HG03565 (cell line): ENCODE results near the gene WWOX.

ENCODE experiments used
- ATAC-seq: cut with Tn5 transposase; IDR thresholded peaks from one replicate; pipeline ENCODE4 v1.9.1; 2021; ENCODE audit warnings: mild to moderate bottlenecking, moderate library complexity; ENCODE audit not compliant: unreplicated experiment

WWOX gene

GRCh38 chr16:78852081-78852635 lies 752.7 kb downstream of the WWOX start:
- no peak for ATAC-seq

GRCh38 chr16:78862022-78862421 lies 762.6 kb downstream of the WWOX start:
- ATAC-seq = no peak

- no peak for ATAC-seq
Measured at GRCh38 chr16:78866521-78866920, 767.1 kb downstream of the WWOX start.

GRCh38 chr16:78869492-78869891 lies 770.0 kb downstream of the WWOX start:
- no peak for ATAC-seq

DNA sequence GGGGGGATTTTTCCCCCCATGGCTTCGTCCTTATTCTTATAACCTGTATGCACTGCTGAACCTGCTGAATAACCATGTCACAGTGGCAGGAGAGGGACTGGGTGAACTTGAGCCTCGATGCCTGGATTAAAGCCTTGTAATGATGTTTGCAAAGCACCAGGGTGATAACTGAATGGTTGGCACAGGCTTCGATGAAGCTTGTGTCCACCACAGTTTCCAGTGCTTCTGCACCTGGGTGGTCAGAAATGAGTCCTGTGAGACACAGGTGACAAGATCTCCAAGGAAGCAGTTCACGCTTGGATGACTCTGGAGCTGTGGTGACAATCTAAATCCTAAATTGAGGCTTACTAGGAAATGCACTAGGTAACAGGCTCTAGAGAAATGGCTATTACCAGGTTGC lies 771.8 kb downstream of the WWOX start:
- no peak for ATAC-seq

DNA sequence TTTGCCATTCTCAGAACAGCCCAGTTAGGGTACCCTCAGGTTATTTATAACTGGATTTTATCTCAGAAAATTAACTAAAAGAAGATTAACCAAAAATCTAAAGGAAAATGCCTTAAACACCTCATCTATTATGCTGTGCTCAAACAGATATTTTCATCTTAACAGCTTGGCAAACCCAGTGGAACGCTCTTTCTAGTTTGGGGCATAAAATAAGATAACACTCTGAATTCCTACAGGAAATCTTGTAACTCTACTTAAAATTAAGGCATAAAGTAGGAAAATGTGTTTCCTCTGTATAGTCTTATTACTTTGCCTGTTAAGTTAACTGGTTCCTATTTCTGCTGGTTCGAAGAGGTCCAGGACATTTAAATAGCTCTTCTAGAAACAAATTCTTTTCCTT lies 777.2 kb downstream of the WWOX start:
- ATAC-seq = no peak

GRCh38 chr16:78877114-78877655 lies 777.7 kb downstream of the WWOX start:
- ATAC-seq = no peak

- no peak for ATAC-seq
Measured at GRCh38 chr16:78878570-78878969, 779.1 kb downstream of the WWOX start.

GRCh38 chr16:78879011-78879410 lies 779.6 kb downstream of the WWOX start:
- no peak for ATAC-seq

DNA sequence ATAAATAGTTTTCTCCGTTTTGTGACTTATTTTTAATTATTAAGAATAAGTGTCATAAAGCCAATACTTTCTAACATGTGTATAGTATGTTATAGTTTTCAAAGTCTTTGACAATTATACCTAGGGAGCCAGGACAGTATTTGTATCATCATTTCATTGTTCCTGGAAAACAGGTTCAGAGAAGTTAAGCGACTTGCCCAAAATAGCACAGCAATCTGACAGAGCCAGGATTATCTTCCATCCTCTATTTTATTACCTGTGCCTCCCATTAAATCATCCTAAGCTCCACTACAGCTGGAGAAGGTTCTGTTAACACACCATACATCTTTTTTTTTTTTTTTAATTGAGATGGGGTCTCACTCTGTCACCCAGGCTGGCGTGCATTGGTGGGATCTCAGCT lies 782.7 kb downstream of the WWOX start:
- ATAC-seq = no peak

- ATAC-seq = no peak
Measured at GRCh38 chr16:78882751-78883150, 783.3 kb downstream of the WWOX start.

GRCh38 chr16:78884204-78884603 lies 784.8 kb downstream of the WWOX start:
- no peak for ATAC-seq

GRCh38 chr16:78889346-78889745 lies 789.9 kb downstream of the WWOX start:
- ATAC-seq = no peak

DNA sequence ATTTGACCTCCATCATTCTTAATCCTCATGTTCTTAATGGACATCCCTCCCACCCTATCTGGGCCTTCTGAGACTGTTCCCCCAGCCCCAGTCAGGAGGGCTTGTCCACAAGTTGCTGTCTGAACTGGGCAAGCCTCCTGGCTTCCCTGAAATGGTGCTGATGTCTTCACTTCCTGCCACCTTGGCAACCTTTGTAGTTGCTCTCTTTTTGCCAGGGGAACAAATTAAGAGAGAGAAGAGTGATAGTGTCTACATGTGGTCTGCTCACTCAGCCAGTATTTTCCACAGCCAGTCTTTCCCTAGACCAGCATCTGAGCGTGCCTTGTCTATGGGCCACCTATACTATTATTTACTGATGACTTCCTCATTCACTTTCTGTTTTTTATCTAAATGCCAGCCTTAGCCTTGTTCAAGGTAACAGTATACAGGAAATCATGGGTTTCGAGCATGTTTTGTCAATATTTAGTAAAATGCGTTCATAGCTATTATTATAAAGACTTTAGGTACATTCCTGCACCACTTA lies 791.0 kb downstream of the WWOX start:
- ATAC-seq = no peak

GRCh38 chr16:78892951-78893733 lies 793.7 kb downstream of the WWOX start:
- ATAC-seq = no peak

DNA sequence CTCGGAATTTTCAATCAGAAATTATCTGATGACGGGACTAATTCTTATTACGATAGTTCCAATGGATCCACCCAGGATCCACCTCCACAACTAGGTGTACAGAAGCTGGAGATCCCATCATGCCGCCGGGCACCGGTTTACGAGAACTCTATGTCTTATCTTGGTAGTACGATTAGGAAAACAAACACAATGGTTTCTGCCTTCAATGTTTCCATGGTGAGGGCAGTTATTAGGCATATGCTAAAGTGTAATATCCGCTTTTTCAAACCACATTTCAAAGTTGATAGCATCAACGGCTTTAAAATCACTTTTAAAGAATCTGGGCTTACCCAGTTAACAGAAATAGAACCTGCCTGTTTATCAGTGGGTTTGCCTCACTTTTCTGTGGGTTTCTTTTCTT lies 795.4 kb downstream of the WWOX start:
- ATAC-seq = no peak

DNA sequence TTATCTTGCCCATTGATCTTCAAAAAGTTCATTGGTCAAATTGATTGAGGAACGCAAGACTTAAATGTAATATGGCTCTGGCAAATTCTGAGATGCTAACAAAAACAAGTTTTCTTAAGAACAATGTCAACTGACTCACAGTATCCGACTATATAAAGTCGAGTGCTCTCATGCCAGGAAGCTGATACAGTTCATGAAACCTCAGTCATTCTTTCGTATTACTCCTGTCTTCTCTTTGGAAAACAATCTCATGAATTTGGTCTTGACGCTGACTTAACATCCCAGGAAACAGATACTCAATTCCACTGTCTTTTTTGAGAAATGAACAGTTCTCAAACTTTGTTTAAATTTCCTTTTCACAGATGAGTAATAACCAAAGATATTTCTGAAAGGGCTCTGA lies 796.2 kb downstream of the WWOX start:
- ATAC-seq = no peak

- ATAC-seq = no peak
Measured at GRCh38 chr16:78896280-78896679, 796.8 kb downstream of the WWOX start.

GRCh38 chr16:78897299-78897698 lies 797.8 kb downstream of the WWOX start:
- ATAC-seq = no peak

GRCh38 chr16:78900044-78900811 lies 800.8 kb downstream of the WWOX start:
- ATAC-seq = no peak

- ATAC-seq = no peak
Measured at GRCh38 chr16:78900966-78901365, 801.5 kb downstream of the WWOX start.

DNA sequence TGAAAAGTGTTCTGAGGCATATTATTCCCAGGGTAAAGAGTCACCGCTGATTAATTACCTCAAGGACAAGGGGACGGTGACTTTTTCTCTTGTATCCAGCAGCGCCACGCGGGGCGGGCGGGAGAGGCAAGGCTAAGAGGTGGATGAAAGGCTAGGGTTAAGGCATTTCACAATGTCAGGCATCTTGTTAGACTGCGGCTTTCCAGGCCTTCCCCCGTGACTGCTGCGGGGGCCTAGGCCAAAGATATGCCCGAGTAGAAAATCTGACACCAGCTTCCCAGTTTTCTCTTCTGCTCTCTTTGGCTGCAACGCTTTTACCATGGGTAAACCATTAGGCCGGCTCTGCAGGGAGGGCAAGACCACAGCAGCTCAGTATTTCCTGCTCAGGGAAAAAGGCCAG lies 802.9 kb downstream of the WWOX start:
- no peak for ATAC-seq
